Measurements from ENCODE around the gene NCOA3.
A peak's percentile ranks its signal among the peaks of the same experiment; 100 is the strongest.
"Not testable (repeated sequence)": the region's sequence is repeated elsewhere in the genome, so short reads cannot be mapped to it uniquely, and the experiment has no call there.

Gene NCOA3

GRCh38 chr20:47501482-47502270 lies at the start of gene NCOA3:
NCOA3 (plus strand) TSS chr20:47501887; CDS start chr20:47622248, 120,361 bp downstream.
- peak; percentile 80 for TF ChIP-seq POLR2A (IDR thresholded peaks at IDR 0.05; ENCODE audit: low read length)
- no peak for TF ChIP-seq GATA1 (IDR thresholded peaks at IDR 0.05; ENCODE audit: low read depth, low read length)
- DNase-seq = peak; percentile 94 to 95

GRCh38 chr20:47452736-47453161 lies 48.9 kb upstream of the NCOA3 start:
- TF ChIP-seq GATA1 (IDR thresholded peaks at IDR 0.05; ENCODE audit: low read depth, low read length) (no peak), POLR2A (IDR thresholded peaks at IDR 0.05; ENCODE audit: low read length) (no peak)
- no peak for DNase-seq

GRCh38 chr20:47453167-47453782 lies 48.4 kb upstream of the NCOA3 start:
- DNase-seq = no peak
- TF ChIP-seq POLR2A (IDR thresholded peaks at IDR 0.05; ENCODE audit: low read length) = no peak

GRCh38 chr20:47454298-47455132 lies 47.2 kb upstream of the NCOA3 start:
- no peak for DNase-seq

GRCh38 chr20:47455133-47456040 lies 46.3 kb upstream of the NCOA3 start:
- no peak for DNase-seq
- no peak for TF ChIP-seq GATA1 (IDR thresholded peaks at IDR 0.05; ENCODE audit: low read depth, low read length)

More at GRCh38 chr20:47454298-47455132, 47.2 kb upstream of the NCOA3 start:
- TF ChIP-seq POLR2A (IDR thresholded peaks at IDR 0.05; ENCODE audit: low read length) = no peak
- no peak for TF ChIP-seq GATA1 (IDR thresholded peaks at IDR 0.05; ENCODE audit: low read depth, low read length)

GRCh38 chr20:47456041-47456537 lies 45.6 kb upstream of the NCOA3 start:
- DNase-seq = no peak
- TF ChIP-seq POLR2A (IDR thresholded peaks at IDR 0.05; ENCODE audit: low read length) (no peak), GATA1 (IDR thresholded peaks at IDR 0.05; ENCODE audit: low read depth, low read length) (no peak)

- no peak for DNase-seq
- TF ChIP-seq GATA1 (IDR thresholded peaks at IDR 0.05; ENCODE audit: low read depth, low read length) = no peak
- no peak for TF ChIP-seq POLR2A (IDR thresholded peaks at IDR 0.05; ENCODE audit: low read length)
These were observed 44.5 kb upstream of the NCOA3 start for GRCh38 chr20:47456952-47457724.

- not testable (repeated sequence) for DNase-seq
These were observed 43.2 kb upstream of the NCOA3 start for GRCh38 chr20:47458280-47459050.

- TF ChIP-seq POLR2A (IDR thresholded peaks at IDR 0.05; ENCODE audit: low read length) (no peak), GATA1 (IDR thresholded peaks at IDR 0.05; ENCODE audit: low read depth, low read length) (no peak)
- peak in 1 of 2 experiments; percentile 9 for DNase-seq
These were observed 42.2 kb upstream of the NCOA3 start for GRCh38 chr20:47459344-47460073.

- DNase-seq = not testable (repeated sequence)
These were observed 41.0 kb upstream of the NCOA3 start for GRCh38 chr20:47460761-47461112.

- no peak for TF ChIP-seq POLR2A (IDR thresholded peaks at IDR 0.05; ENCODE audit: low read length)
- TF ChIP-seq GATA1 (IDR thresholded peaks at IDR 0.05; ENCODE audit: low read depth, low read length) = no peak
- DNase-seq = no peak
These were observed 40.5 kb upstream of the NCOA3 start for GRCh38 chr20:47461120-47461685.

GRCh38 chr20:47461906-47462305 lies 39.8 kb upstream of the NCOA3 start:
- DNase-seq = not testable (repeated sequence)
